ENCODE results near the gene CLDN34.

DNA sequence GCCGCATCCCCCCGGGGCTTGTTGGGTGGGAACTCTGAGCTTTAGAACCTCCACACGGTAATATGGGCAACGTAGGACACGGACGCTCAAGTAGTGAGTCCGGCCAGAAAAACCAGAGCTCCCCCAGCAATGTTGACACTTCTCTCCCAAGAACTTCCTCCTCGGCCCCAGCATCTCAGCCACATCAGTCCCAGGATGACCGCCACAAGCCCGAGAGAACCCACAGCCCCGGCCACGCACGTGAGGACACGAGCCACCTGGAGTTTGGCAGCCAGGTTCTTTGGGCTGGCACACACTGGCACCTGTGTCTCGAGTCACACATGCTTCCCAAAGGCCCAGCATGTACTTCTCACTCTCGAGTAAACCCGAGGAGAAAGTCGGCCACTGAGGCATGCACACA lies 16.3 kb downstream of the CLDN34 start:
- TF ChIP-seq CTCF (IDR thresholded peaks at IDR 0.05), result no peak
- TF ChIP-seq POLR2A (IDR thresholded peaks at IDR 0.05), result no peak

All from upper lobe of left lung (tissue), 4 donors.